HepG2 (cell line): ENCODE measurements around the gene WDR54.
"Not testable (repeated sequence)": the region's sequence is repeated elsewhere in the genome, so short reads cannot be mapped to it uniquely, and the experiment has no call there.

ENCODE experiments used
- CTCF ChIP-seq: sonication (generic); formaldehyde crosslinking; IDR thresholded peaks from 2 replicates; pipeline ENCODE4 v1.5.0; 2020; ENCODE audit warnings: mild to moderate bottlenecking, missing genetic modification reagents, moderate library complexity
- FOSL1 ChIP-seq: sonication (generic); formaldehyde crosslinking; IDR thresholded peaks from 2 replicates; pipeline ENCODE4 v1.9.0; 2021; ENCODE audit warnings: missing genetic modification reagents, borderline replicate concordance
- MBD4 ChIP-seq: IDR thresholded peaks from 2 replicates; pipeline ENCODE4 v1.6.1; 2012; ENCODE audit warnings: low read length, inconsistent platforms, borderline replicate concordance
- MXD4 ChIP-seq: IDR thresholded peaks from 2 replicates; pipeline ENCODE4 v1.6.1; 2016; ENCODE audit warnings: mild to moderate bottlenecking, missing biosample characterization, missing genetic modification reagents
- ZNF30 ChIP-seq: sonication (generic); formaldehyde crosslinking; IDR thresholded peaks from 2 replicates; pipeline ENCODE4 v1.5.0; 2020; ENCODE audit warnings: mild to moderate bottlenecking, missing genetic modification reagents
- ZNF383 ChIP-seq: sonication (generic); formaldehyde crosslinking; IDR thresholded peaks from 2 replicates; pipeline ENCODE4 v1.4.0; 2020; ENCODE audit warnings: missing genetic modification reagents, mild to moderate bottlenecking, borderline replicate concordance
- ZNF703 ChIP-seq: sonication (generic); formaldehyde crosslinking; IDR thresholded peaks from 2 replicates; pipeline ENCODE4 v1.5.1; 2020; ENCODE audit warnings: missing genetic modification reagents, mild to moderate bottlenecking, moderate library complexity, borderline replicate concordance

DNA sequence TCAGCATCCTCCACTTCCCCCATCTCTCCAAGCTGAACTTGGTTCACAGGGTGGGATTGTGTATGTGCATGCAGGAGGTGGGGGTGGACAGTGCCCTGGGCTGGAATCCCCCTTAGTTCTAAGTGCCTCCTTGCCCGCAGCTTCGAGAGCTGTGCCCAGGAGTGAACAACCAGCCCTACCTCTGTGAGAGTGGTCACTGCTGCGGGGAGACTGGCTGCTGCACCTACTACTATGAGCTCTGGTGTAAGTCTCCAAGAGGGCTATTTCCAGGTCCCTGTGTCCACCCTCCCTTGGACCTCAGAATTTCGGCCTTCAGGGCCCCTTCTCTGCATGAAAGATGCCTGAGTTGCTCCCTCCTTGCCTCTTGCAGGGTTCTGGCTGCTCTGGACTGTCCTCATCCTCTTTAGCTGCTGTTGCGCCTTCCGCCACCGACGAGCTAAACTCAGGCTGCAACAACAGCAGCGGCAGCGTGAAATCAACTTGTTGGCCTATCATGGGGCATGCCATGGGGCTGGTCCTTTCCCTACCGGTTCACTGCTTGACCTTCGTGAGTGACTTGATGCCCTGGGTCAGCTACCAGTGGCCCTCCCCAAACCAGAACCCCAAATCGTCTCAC lies 38.1 kb downstream of the WDR54 start:
- TF ChIP-seq ZNF703; MBD4; CTCF (CRISPR knock-in tag); MXD4 (CRISPR knock-in tag); ZNF30; ZNF383 (CRISPR knock-in tag); FOSL1 (CRISPR knock-in tag): not testable (repeated sequence)
